Fibroblast of skin of scalp (primary cell): ENCODE data around the gene MASP2.
"Not testable (repeated sequence)": the region's sequence is repeated elsewhere in the genome, so short reads cannot be mapped to it uniquely, and the experiment has no call there.

Source experiments
- DNase-seq: peaks from one replicate; pipeline ENCODE4 v3.0.0-alpha.2; 2013

MASP2 gene

DNA sequence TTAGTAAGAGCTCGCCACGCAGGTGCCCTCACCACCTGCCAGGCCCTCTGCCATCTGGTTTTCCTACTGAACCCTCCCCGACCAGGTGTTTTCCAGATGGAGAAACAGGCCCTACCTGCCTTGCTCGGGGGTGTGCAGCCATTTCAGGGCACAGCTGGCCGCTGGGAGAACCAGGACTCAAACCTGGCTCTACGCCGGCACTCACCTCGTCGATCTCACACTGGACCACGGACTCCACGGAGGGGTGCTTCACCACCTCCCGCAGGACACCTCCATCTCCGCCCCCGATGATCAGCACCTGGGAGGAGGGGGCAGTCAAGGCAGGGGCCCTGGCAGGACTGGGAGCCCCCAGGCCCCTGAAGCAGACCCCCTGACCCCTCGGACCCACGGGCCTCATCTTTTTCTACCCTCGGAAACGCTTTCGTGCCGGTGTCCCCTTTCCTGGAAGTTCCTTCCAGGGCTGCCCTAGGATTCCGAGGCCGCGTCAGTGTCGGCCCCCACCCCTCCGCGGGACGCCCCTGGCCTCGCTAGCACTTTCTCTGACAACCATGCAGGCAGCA is 11.6 kb upstream of the MASP2 start:
- DNase-seq: no peak

- no peak for DNase-seq
Measured at GRCh38 chr1:11058026-11058425, 11.0 kb upstream of the MASP2 start.

- no peak for DNase-seq
Measured at GRCh38 chr1:11057477-11057876, 10.4 kb upstream of the MASP2 start.

DNA sequence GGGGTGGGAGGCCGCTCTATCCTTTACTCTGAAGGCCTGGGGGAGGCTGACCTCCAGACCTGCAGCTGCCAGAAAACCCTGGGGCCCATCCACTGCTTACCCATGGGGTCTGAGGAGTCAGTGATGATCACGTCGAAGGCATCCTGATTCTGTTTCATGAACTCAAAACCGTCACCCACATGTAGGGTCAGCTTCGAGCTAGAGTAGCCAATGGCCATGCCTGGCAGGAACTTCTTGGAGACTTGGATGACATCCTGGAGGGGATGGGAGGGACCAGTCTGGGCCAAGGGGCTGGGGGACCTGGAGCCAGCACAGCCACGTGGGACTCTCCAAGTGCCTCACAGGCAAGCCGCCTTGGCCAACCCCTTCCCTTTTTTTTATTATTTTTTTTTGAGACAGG is 9.5 kb upstream of the MASP2 start:
- DNase-seq: no peak

DNA sequence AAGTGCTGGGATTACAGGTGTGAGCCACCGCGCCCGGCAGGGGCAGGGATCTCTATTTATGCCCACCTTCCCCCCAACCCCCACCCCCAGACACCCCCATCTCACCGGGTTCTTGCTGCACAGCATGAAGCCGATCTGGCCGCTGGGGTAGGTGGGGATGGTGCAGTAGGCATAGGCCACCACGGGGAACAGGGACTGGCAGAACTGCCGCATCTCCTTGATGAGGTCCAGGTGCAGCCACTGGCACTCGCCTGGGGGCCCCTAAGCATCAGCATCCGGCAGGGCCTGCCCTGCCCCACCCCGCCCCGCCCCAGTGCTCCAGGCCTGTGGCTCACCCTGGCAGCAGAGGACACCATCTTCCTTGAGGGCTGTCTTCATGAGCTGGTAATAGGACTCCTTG is 8.6 kb upstream of the MASP2 start:
- no peak for DNase-seq

DNA sequence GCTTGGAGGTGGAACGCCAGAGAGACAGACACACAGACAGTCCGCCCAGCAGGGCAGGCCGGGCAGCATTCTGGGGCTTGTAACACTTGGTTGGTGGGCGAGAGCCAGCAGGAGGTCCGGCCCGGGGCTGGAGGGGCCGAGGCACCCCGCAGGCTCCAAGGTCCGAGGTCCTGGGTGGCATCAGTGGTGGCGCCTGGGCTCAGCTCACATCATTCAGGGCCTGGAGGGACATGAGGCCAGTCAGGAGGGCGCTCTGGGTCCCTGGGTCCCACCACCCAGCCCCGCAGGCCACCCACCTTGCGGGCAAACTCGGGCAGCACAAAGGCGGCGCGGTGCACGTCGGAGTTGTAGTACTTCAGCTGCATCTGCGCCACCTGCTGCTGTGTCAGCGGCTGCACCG is 7.6 kb upstream of the MASP2 start:
- no peak for DNase-seq

DNA sequence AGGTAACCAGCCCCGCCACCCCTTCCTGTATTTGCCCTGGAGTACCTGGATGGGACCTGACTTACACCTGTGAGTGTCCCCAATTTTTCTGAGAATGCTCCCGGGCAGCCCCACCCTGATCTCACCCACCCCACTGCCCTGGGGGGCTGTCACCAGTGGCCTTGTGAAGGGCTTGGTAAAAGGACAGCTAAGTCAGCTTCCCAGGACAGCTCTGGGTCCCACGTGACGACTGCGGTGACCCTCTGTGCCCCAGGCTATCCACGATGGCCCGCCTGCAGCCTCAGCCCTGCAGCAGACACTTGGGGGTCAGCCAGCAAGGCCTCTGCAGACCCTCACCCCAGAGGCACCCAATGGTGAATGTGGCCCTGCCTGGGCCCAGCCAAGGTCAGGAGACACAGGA is 7.1 kb upstream of the MASP2 start:
- no peak for DNase-seq

DNA sequence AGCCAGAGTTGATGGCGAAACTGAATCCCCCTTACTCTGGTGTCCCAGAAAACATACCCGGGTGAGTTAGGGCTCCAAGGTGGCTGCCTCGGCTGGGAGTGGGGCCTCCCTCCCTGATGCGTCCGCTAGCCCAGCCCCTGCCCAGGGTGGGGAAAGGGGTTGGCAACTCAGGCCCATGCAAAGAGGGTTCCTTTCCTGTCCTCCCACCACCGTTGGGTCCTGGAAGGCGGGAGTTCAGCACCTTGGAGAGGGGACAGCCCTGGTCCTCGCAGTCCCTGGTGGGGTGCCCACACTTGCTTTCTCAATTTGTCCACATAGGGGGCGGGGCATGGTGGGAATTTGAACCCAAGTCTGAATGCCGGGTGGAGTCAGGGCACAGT is 6.7 kb upstream of the MASP2 start:
- DNase-seq: peak; percentile 32

- peak; percentile 13 for DNase-seq
Measured at GRCh38 chr1:11052839-11053757, 6.1 kb upstream of the MASP2 start.

DNA sequence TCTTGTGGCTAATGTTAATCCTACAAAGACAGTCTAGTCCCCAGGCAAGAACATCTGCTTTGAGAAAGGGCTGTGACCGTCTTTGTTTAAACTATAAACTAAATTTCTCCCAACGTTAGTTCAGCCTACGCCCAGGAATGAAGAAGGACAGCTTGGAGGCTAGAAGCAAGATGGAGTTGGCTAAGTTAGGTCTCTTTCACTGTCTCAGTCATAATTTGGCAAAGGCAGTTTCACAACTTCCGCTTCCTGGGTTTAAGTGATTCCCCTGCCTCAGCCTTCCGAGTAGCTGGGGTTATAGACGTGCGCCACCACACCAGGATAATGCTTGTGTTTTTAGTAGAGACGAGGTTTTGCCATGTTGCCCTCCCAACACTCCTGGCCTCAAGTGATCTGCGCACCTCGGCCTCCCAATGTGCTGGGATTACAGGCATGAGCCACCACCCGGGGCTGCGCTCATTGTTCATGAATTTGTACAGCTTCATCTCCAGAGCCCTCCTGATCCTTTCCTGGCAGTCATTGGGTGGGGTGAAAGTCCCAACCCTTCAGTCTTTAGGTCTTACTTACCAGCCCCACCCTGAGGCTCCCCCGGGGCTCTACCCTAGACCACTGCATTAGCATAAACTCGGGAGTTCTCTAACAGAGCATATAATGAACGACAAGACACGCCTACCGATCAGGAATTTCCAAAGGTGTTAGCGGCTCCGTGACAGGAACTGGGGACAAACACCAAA is 4.9 kb upstream of the MASP2 start:
- no peak for DNase-seq

DNA sequence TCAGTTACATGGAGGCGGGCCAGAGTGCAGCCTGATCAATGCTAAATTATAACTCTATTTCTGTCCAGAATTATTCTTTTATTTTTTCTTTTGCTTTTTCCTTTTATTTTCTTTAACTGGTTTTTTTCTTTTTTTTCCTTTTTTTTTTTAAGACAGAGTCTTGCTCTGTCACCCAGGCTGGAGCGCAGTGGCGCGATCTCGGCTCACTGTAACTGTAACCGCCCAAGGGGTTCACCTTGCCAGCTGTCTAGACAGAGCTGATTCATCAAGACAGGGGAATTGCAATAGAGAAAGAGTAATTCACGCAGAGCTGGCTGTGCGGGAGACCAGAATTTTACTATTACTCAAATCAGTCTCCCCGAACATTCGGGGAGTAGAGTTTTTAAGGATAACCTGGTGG is 4.1 kb upstream of the MASP2 start:
- not testable (repeated sequence) for DNase-seq

GRCh38 chr1:11046270-11046566 is 821 bp downstream of the MASP2 start:
- no peak for DNase-seq

DNA sequence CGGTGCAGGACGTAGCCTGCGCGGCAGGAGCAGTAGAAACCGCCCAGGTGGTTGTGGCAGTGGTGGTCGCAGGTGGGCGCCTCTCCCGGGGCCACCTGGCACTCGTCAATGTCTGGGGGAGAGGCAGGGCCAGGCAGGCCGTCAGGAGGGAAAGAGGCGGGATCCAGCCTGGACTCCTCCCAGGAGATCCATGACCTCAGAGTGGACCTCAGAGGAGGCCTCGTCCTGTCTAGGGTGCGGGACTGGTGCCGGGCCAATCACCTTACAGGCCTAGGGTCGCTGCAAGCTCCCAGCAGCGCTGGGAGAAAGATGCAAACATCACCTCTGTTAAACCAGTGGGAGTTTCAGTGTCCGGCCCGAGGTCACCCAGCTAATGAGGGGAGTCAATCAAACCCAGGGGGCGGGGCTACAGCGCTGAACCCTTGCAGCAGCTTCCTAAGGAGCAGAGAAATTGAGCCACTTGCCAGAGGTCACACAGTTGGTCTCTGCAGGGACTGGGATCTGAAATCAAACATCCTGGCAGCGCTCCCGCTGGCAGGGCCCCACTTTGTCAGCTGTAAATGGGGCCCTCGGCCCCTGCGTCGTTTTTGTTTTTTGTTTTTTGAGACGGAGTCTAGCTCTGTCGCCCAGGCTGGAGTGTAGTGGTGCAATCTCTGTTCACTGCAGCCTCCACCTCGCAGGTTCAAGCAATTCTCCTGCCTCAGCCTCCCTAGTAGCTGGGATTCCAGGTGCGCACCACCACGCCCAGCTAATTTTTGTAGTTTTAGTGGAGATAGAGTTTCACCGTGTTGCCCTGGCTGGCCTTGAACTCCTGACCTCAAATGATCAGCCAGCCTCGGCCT is 1.4 kb downstream of the MASP2 start:
- no peak for DNase-seq

GRCh38 chr1:11044849-11045427 is 2.1 kb downstream of the MASP2 start:
- no peak for DNase-seq

DNA sequence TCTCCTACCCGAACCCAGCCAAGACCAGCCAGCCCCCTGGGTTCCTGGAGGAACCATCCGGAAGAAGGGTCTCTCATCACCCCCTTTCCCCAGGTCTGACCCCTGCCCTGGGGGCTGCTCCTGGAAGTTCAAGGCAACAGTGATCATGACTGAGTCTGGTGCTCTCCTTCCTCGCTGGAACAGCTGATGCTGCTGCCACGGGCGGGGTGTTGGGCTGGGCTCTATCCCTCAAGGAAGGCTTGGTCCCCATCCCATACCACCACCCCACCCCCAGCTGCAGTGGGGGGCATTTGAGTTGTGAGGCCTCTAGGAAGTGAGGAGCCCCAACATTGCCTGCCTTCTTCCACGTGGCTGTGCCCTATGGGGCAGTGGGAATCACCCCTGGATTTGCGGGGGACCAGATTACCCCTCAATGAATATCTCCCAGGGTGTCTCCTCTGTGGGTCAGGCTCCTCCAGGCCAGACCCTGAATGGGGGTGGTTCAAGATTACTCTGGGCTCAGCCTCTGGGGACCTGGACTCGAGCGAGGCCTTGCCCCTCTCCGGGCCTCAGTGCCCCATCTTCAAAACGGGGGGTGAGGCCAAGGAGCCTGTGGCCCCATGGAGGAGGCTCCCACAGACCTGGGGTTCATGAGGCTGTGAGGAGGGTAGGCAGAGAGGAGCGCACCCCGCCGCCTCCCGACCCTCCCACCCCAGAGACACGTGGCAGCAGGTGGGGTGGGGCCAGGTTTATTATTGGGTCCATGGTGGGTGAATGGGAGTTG is 2.8 kb downstream of the MASP2 start:
- no peak for DNase-seq

GRCh38 chr1:11042995-11043874 is 3.8 kb downstream of the MASP2 start:
- no peak for DNase-seq

- DNase-seq: no peak
Measured at GRCh38 chr1:11042065-11042464, 5.0 kb downstream of the MASP2 start.

DNA sequence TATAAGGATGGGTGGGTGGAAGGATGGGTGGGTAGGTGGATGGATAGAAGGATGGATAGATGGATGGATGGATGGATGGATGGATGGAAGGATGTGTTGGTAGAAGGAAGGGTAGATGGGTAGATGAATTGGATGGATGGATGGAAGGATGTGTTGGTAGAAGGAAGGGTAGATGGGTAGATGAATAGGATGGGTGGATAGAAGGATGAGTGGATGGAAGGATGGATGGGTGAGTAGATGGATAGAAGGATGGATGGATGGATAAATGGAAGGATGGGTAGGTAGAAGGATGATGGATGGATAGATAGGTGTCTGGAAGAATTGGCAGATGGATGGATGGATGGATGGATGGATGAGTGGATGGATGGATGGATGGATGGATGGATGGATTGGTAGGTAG is 6.0 kb downstream of the MASP2 start:
- no peak for DNase-seq

DNA sequence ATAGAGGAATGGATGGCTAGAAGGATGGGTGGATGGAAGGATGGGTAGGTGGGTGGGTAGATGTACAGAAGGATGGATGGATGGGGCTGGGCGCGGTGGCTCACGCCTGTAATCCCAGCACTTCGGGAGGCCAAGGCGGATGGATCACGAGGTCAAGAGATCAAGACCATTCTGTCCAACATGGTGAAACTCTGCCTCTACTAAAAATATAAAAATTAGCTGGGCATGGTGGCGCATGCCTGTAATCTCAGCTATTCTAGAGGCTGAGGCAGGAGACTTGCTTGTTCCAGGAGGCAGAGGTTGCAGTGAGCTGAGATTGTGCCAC is 7.0 kb downstream of the MASP2 start:
- not testable (repeated sequence) for DNase-seq

DNA sequence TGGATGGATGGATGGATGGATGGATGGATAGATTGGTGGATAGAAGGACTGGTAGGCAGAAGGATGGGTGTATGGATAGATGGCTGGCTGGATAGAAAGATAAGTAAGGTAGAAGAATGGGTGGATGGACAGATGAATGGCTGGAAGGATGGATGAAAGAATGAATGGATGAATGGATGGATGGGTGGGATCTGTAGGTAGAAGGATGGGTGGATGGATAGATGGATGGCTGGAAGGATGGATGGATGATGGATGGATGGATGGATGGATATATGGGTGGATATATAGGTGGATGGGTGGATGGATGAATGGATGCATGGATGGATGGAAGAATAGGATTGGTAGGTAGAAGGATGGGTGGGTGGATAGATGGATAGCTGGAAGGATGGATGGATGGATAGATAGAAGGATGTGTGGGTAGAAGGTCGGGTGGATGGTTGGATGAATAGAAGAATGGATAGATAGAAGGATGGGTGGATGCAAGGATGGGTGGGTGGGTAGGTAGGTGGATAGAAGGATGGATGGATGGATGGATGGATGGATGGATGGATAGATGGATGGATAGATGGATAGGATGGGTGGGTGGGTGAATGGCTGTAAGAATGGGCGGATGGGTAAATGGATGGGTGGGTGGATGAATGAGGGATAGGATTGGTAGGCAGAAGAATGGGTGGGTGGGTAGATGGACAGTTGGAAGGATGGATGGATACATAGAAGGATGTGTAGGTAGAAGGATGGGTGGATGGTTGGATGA is 7.5 kb downstream of the MASP2 start:
- no peak for DNase-seq
